CD4-positive, alpha-beta T cell (primary cell): ENCODE data around the gene DEDD2. TPM values are rescaled to one million over a fixed set of nuclear protein-coding genes. Genes with fewer than 3 reads are reported as not detected.

Source experiments
- ATAC-seq: fragments of 200-7000 bp; cut with Tn5 transposase; one replicate; pipeline ENCODE4 v1.10.0; 2022; ENCODE audit warnings: mild to moderate bottlenecking; ENCODE audit not compliant: poor library complexity
- CTCF ChIA-PET: fragments of 350-600 bp; sonication (Branson Sonifier 250); formaldehyde crosslinking; loops from one replicate; lab custom pipeline; 2021; ENCODE audit warnings: antibody characterized with exemption, inconsistent platforms; lab: Charles Lee
- POLR2A ChIA-PET: fragments of 350-600 bp; sonication (Branson Sonifier 250); formaldehyde crosslinking; loops from one replicate; lab custom pipeline; 2021; ENCODE audit warnings: antibody characterized with exemption, inconsistent platforms; lab: Charles Lee
- DNase-seq, 14 experiments: peaks; one replicate each; pipeline ENCODE4 v3.0.0-alpha.2; 2013 to 2020; ENCODE audit warnings: mixed read lengths in 2 of 14
- H3K27ac ChIP-seq, 2 donors: one replicate each; pipeline versions ENCODE4 v1.5.1 to v1.7.0; 2013; ENCODE audit warnings: low read length in 2 of 2, low read depth in 1 of 2, mild to moderate bottlenecking in 1 of 2
- H3K27me3 ChIP-seq, 2 experiments: 1 replicate in 1 of 2; 2 replicates in 1 of 2; pipeline versions ENCODE4 v1.6.1 to v1.7.0; 2013; ENCODE audit warnings: low read length in 2 of 2, control low read depth in 1 of 2, mild to moderate bottlenecking in 1 of 2, moderate library complexity in 1 of 2; ENCODE audit not compliant: insufficient read depth in 2 of 2, control insufficient read depth in 1 of 2
- H3K36me3 ChIP-seq: one replicate; pipeline ENCODE4 v1.6.1; 2013; ENCODE audit warnings: low read length, control low read depth; ENCODE audit not compliant: insufficient read depth
- H3K4me1 ChIP-seq: one replicate; pipeline ENCODE4 v1.6.1; 2013; ENCODE audit warnings: low read length, control low read depth; ENCODE audit not compliant: insufficient read depth
- H3K4me3 ChIP-seq: one replicate; pipeline ENCODE4 v1.5.1; 2013; ENCODE audit warnings: mild to moderate bottlenecking, low read length, moderate library complexity
- H3K9me3 ChIP-seq, 2 experiments: 1 replicate in 1 of 2; 2 replicates in 1 of 2; pipeline versions ENCODE4 v1.6.1 to v1.7.0; 2013; ENCODE audit warnings: low read length in 2 of 2, mild to moderate bottlenecking in 2 of 2, control low read depth in 1 of 2, moderate library complexity in 1 of 2; ENCODE audit not compliant: control insufficient read depth in 1 of 2, insufficient read depth in 1 of 2
- H3K27ac Mint-ChIP-seq: one replicate; pipeline ENCODE4 v1.8.0; 2020; ENCODE audit warnings: mixed read lengths
- H3K27me3 Mint-ChIP-seq: one replicate; pipeline ENCODE4 v1.8.0; 2021; ENCODE audit warnings: mixed read lengths
- H3K36me3 Mint-ChIP-seq: one replicate; pipeline ENCODE4 v1.8.0; 2021; ENCODE audit warnings: low read depth, mixed read lengths
- H3K4me1 Mint-ChIP-seq: one replicate; pipeline ENCODE4 v1.8.0; 2021; ENCODE audit warnings: low read depth, mixed read lengths
- H3K4me3 Mint-ChIP-seq: one replicate; pipeline ENCODE4 v1.8.0; 2020; ENCODE audit warnings: mild to moderate bottlenecking, mixed read lengths
- H3K9me3 Mint-ChIP-seq: one replicate; pipeline ENCODE4 v1.8.0; 2020; ENCODE audit warnings: mixed read lengths
- CTCF ChIP-seq: fragments of 200-600 bp; IDR thresholded peaks from one replicate; pipeline ENCODE4 v1.8.0; 2022; ENCODE audit warnings: antibody characterized with exemption, mild to moderate bottlenecking
- intact Hi-C, 2 experiments: fragments of 100-400 bp; cut with DNase I in 1 of 2; cut with micrococcal nuclease in 1 of 2; formaldehyde crosslinking; loops; one replicate each; pipeline versions ENCODE4 v1.15.1 to v1.9.0; 2023 to 2025; cut with DNase I, micrococcal nuclease
- total RNA-seq, 174 experiments: library from RNA in 2 of 174; stranded (reverse) in 2 of 174; gene quantifications; one replicate each; pipeline ENCODE4 v1.2.3 and lab custom pipeline; 2021 to 2026

DEDD2 gene
- total RNA-seq, 2 experiments from 2014 or later, result 96.5 to 103 TPM

GRCh38 chr19:42253245-42254088 lies 36.0 kb upstream of the DEDD2 start:
- H3K27me3 ChIP-seq, result no peaks in the 10 kb centered on the region
- Mint-ChIP-seq H3K4me1 (peaks cover 33% of the 10 kb centered on the region), H3K9me3 (no peaks in the 10 kb centered on the region), H3K36me3 (peaks cover 16% of the 10 kb centered on the region), H3K4me3 (peak overlapping the region; percentile 99), H3K27ac (peak overlapping the region; percentile 93), H3K27me3 (no peaks in the 10 kb centered on the region)
- H3K4me1 ChIP-seq, result peaks cover 43% of the 10 kb centered on the region
- H3K4me3 ChIP-seq, result peak overlapping the region; percentile 100
- H3K27ac ChIP-seq, result peak overlapping the region; percentile 97 to 98
- intact Hi-C loops, result loop anchor here (1.0 to 2.0 kb wide), 3 partner anchors 8 to 27 kb away; no protein-coding TSS in a partner anchor
- peaks cover 17% of the 10 kb centered on the region for H3K36me3 ChIP-seq
- TF ChIP-seq CTCF, result no peak
- peak; percentile 24 for ATAC-seq
- POLR2A ChIA-PET, result interaction anchor here (1.0 kb wide), 2 partner anchors 9 to 178 kb away, joined by 3 to 5 read pairs; partner anchors contain the start of gene ZNF574
- CTCF ChIA-PET, result interaction anchor here (1.1 kb wide), 1 partner anchor 9 kb away, joined by 3 read pairs; no protein-coding TSS in a partner anchor
- no peaks in the 10 kb centered on the region for H3K9me3 ChIP-seq
- peak; percentile 34 to 77 (median 58) for DNase-seq

- Histone ChIP-seq H3K4me3 (peak overlapping the region; percentile 100), H3K36me3 (peaks cover 18% of the 10 kb centered on the region), H3K27me3 (no peaks in the 10 kb centered on the region), H3K4me1 (peaks cover 43% of the 10 kb centered on the region), H3K9me3 (no peaks in the 10 kb centered on the region), H3K27ac (peak overlapping the region; percentile 57 to 64)
- H3K4me3 Mint-ChIP-seq, result peak overlapping the region; percentile 99
- no peaks in the 10 kb centered on the region for H3K27me3 Mint-ChIP-seq
- TF ChIP-seq CTCF, result no peak
- H3K27ac Mint-ChIP-seq, result peak overlapping the region; percentile 93
- CTCF ChIA-PET, result interaction anchor here (1.1 to 2.0 kb wide), 2 partner anchors 8 to 27 kb away, joined by 3 to 7 read pairs; no protein-coding TSS in a partner anchor
- intact Hi-C loops, result no loop called here
- DNase-seq, result peak in 2 of 14 experiments; percentile 53 to 60
- peaks cover 33% of the 10 kb centered on the region for H3K4me1 Mint-ChIP-seq
- peaks cover 16% of the 10 kb centered on the region for H3K36me3 Mint-ChIP-seq
- POLR2A ChIA-PET, result interaction anchor here (0.6 to 1.1 kb wide), 4 partner anchors 8 to 177 kb away, joined by 3 to 5 read pairs (median 4); partner anchors contain the start of gene ZNF574
- no peaks in the 10 kb centered on the region for H3K9me3 Mint-ChIP-seq
- ATAC-seq, result no peak
Measured at GRCh38 chr19:42252365-42253244, 35.1 kb upstream of the DEDD2 start.
